BLaER1 treated with 17β-estradiol and CSF1 and Interleukin-3, amounts not matched to agents 10 nM and 100 nM (cell line): ENCODE results near the gene SURF2.

Experiments
- H3K27ac ChIP-seq, 11 experiments: shearing (Covaris generic); formaldehyde crosslinking; 2 replicates each; pipeline ENCODE4 v1.8.1; 2022
- H3K27me3 ChIP-seq, 11 experiments: shearing (Covaris generic); formaldehyde crosslinking; 2 replicates each; pipeline ENCODE4 v1.8.1; 2022
- H3K36me3 ChIP-seq, 11 experiments: shearing (Covaris generic); formaldehyde crosslinking; 2 replicates each; pipeline ENCODE4 v1.8.1; 2022
- H3K4me1 ChIP-seq, 10 experiments: shearing (Covaris generic); formaldehyde crosslinking; 2 replicates each; pipeline ENCODE4 v1.8.1; 2022
- H3K4me2 ChIP-seq, 11 experiments: shearing (Covaris generic); formaldehyde crosslinking; 2 replicates each; pipeline ENCODE4 v1.8.1; 2022
- H3K4me3 ChIP-seq, 10 experiments: shearing (Covaris generic); formaldehyde crosslinking; 2 replicates each; pipeline ENCODE4 v1.8.1; 2022
- H3K9ac ChIP-seq, 11 experiments: shearing (Covaris generic); formaldehyde crosslinking; 2 replicates each; pipeline ENCODE4 v1.8.1; 2022
- H3K9me3 ChIP-seq, 11 experiments: shearing (Covaris generic); formaldehyde crosslinking; replicated peaks in 1 of 11; 2 replicates each; pipeline ENCODE4 v1.8.1; 2022
- H4K20me1 ChIP-seq, 11 experiments: shearing (Covaris generic); formaldehyde crosslinking; 2 replicates each; pipeline ENCODE4 v1.8.1; 2022
- Cebpa-rat ChIP-seq, 11 experiments: shearing (Covaris generic); IDR thresholded peaks; 2 replicates each; pipeline ENCODE4 v1.8.1; 2022

SURF2 gene

GRCh38 chr9:133380734-133381133, 24.4 kb downstream of the SURF2 start:
- Histone ChIP-seq H3K4me2 (no peak overlapping the region), H3K4me3 (no peak overlapping the region), H3K9me3 (peaks cover 0 to 14% (median 9%) of the 10 kb centered on the region in 11 experiments; a peak in 15 of 22 replicates), H3K36me3 (no peaks in the 10 kb centered on the region), H4K20me1 (peaks cover 0 to 1% (median 0%) of the 10 kb centered on the region in 11 experiments; a peak in 5 of 22 replicates), H3K27ac (no peak overlapping the region), H3K4me1 (peaks cover 0 to 9% (median 7%) of the 10 kb centered on the region in 10 experiments; a peak in 16 of 20 replicates), H3K27me3 (no peaks in the 10 kb centered on the region), H3K9ac (no peak overlapping the region)
- TF ChIP-seq Cebpa-rat (IDR thresholded peaks at IDR 0.05) = no peak

- H3K27me3 ChIP-seq = no peaks in the 10 kb centered on the region
- no peaks in the 10 kb centered on the region for H3K4me1 ChIP-seq
- no peak for TF ChIP-seq Cebpa-rat (IDR thresholded peaks at IDR 0.05)
- no peak overlapping the region for H3K9ac ChIP-seq
- no peak overlapping the region for H3K4me2 ChIP-seq
- no peak overlapping the region for H3K27ac ChIP-seq
- no peaks in the 10 kb centered on the region for H3K36me3 ChIP-seq
- H4K20me1 ChIP-seq = no peaks in the 10 kb centered on the region
- no peak overlapping the region for H3K4me3 ChIP-seq
- H3K9me3 ChIP-seq = peaks cover 0 to 11% (median 8%) of the 10 kb centered on the region in 11 experiments; a peak in 15 of 22 replicates
Measured at GRCh38 chr9:133382507-133383141, 26.3 kb downstream of the SURF2 start.

- no peaks in the 10 kb centered on the region for H3K4me1 ChIP-seq
- H3K27ac ChIP-seq = no peak overlapping the region
- H3K4me3 ChIP-seq = no peak overlapping the region
- no peak overlapping the region for H3K9ac ChIP-seq
- H3K36me3 ChIP-seq = no peaks in the 10 kb centered on the region
- no peaks in the 10 kb centered on the region for H4K20me1 ChIP-seq
- H3K27me3 ChIP-seq = no peaks in the 10 kb centered on the region
- no peak overlapping the region for H3K4me2 ChIP-seq
- TF ChIP-seq Cebpa-rat (IDR thresholded peaks at IDR 0.05) = no peak
- peaks cover 0 to 2% (median under 1%) of the 10 kb centered on the region in 11 experiments; a peak in 7 of 22 replicates for H3K9me3 ChIP-seq
Measured at GRCh38 chr9:133383438-133383837, 27.1 kb downstream of the SURF2 start.

- H4K20me1 ChIP-seq = no peaks in the 10 kb centered on the region
- H3K9me3 ChIP-seq = no peaks in the 10 kb centered on the region
- H3K36me3 ChIP-seq = no peaks in the 10 kb centered on the region
- H3K27ac ChIP-seq = no peak overlapping the region
- H3K4me3 ChIP-seq = no peak overlapping the region
- H3K27me3 ChIP-seq = no peaks in the 10 kb centered on the region
- no peak overlapping the region for H3K9ac ChIP-seq
- H3K4me1 ChIP-seq = no peaks in the 10 kb centered on the region
- H3K4me2 ChIP-seq = no peak overlapping the region
- TF ChIP-seq Cebpa-rat (IDR thresholded peaks at IDR 0.05) = no peak
Measured at GRCh38 chr9:133384736-133385321, 28.5 kb downstream of the SURF2 start.

GRCh38 chr9:133385452-133385851, 29.1 kb downstream of the SURF2 start:
- no peak overlapping the region for H3K27ac ChIP-seq
- no peak overlapping the region for H3K4me3 ChIP-seq
- H4K20me1 ChIP-seq = no peaks in the 10 kb centered on the region
- no peaks in the 10 kb centered on the region for H3K27me3 ChIP-seq
- no peak overlapping the region for H3K9ac ChIP-seq
- no peak for TF ChIP-seq Cebpa-rat (IDR thresholded peaks at IDR 0.05)
- no peaks in the 10 kb centered on the region for H3K4me1 ChIP-seq
- H3K4me2 ChIP-seq = no peak overlapping the region
- H3K9me3 ChIP-seq = peaks cover 0 to 3% (median under 1%) of the 10 kb centered on the region in 11 experiments; a peak in 7 of 22 replicates
- H3K36me3 ChIP-seq = no peaks in the 10 kb centered on the region

GRCh38 chr9:133386338-133386737, 30.0 kb downstream of the SURF2 start:
- Histone ChIP-seq H3K27me3 (no peaks in the 10 kb centered on the region), H4K20me1 (no peaks in the 10 kb centered on the region), H3K4me1 (no peaks in the 10 kb centered on the region), H3K4me3 (no peak overlapping the region), H3K9me3 (peaks cover 0 to 10% (median 6%) of the 10 kb centered on the region in 11 experiments; a peak in 12 of 22 replicates), H3K27ac (no peak overlapping the region), H3K4me2 (no peak overlapping the region), H3K9ac (no peak overlapping the region), H3K36me3 (no peaks in the 10 kb centered on the region)
- no peak for TF ChIP-seq Cebpa-rat (IDR thresholded peaks at IDR 0.05)

- Histone ChIP-seq H3K9ac (no peak overlapping the region), H3K4me1 (no peaks in the 10 kb centered on the region), H4K20me1 (no peaks in the 10 kb centered on the region), H3K4me3 (no peak overlapping the region), H3K4me2 (no peak overlapping the region), H3K27me3 (no peaks in the 10 kb centered on the region), H3K9me3 (peaks cover 0 to 14% (median 8%) of the 10 kb centered on the region in 11 experiments; a peak in 12 of 22 replicates), H3K27ac (no peak overlapping the region), H3K36me3 (no peaks in the 10 kb centered on the region)
- TF ChIP-seq Cebpa-rat (IDR thresholded peaks at IDR 0.05) = no peak
Measured at GRCh38 chr9:133387680-133388079, 31.3 kb downstream of the SURF2 start.

- H4K20me1 ChIP-seq = no peaks in the 10 kb centered on the region; a peak in 1 of 22 replicates
- H3K9ac ChIP-seq = no peak overlapping the region
- H3K27me3 ChIP-seq = no peaks in the 10 kb centered on the region
- peaks cover 0 to 14% (median 8%) of the 10 kb centered on the region in 11 experiments; a peak in 12 of 22 replicates for H3K9me3 ChIP-seq
- H3K36me3 ChIP-seq = no peaks in the 10 kb centered on the region
- H3K4me1 ChIP-seq = no peaks in the 10 kb centered on the region
- no peak overlapping the region for H3K4me2 ChIP-seq
- TF ChIP-seq Cebpa-rat (IDR thresholded peaks at IDR 0.05) = no peak
- H3K27ac ChIP-seq = no peak overlapping the region
- H3K4me3 ChIP-seq = no peak overlapping the region
Measured at GRCh38 chr9:133389025-133389557, 32.7 kb downstream of the SURF2 start.

GRCh38 chr9:133389562-133389961, 33.2 kb downstream of the SURF2 start:
- Histone ChIP-seq H3K9ac (no peak overlapping the region), H3K9me3 (peaks cover 0 to 14% (median 8%) of the 10 kb centered on the region in 11 experiments; a peak in 12 of 22 replicates), H3K27ac (no peak overlapping the region), H3K27me3 (no peaks in the 10 kb centered on the region), H4K20me1 (peaks cover 0 to 4% (median 0%) of the 10 kb centered on the region in 11 experiments; a peak in 1 of 22 replicates), H3K4me2 (no peak overlapping the region), H3K4me3 (no peak overlapping the region), H3K4me1 (no peaks in the 10 kb centered on the region), H3K36me3 (no peaks in the 10 kb centered on the region)
- no peak for TF ChIP-seq Cebpa-rat (IDR thresholded peaks at IDR 0.05)
